Panc1 (cell line): ENCODE results near the gene ARHGAP4. TPM values are rescaled to one million over a fixed set of nuclear protein-coding genes. Genes with fewer than 3 reads are reported as not detected.

Experiments
- ATAC-seq: fragments of 200-7000 bp; cut with Tn5 transposase; 2 replicates; pipeline ENCODE4 v1.9.1; 2020; ENCODE audit warnings: mild to moderate bottlenecking, moderate library complexity
- BruUV-seq: library from RNA; stranded (reverse); fragments of 400-500 nt; replicated peaks from 2 replicates; lab custom pipeline; 2021; lab: Mats Ljungman, UMichigan
- CTCF ChIA-PET: fragments of 300-600 bp; sonication (Branson Sonifier 250); formaldehyde crosslinking; loops from one replicate; lab custom pipeline; 2022; ENCODE audit warnings: antibody characterized with exemption; lab: Charles Lee
- POLR2A ChIA-PET: fragments of 300-600 bp; sonication (Branson Sonifier 250); formaldehyde crosslinking; loops from one replicate; lab custom pipeline; 2022; ENCODE audit warnings: antibody characterized with exemption; lab: Charles Lee
- DNase-seq: peaks from one replicate; pipeline ENCODE4 v3.0.0-alpha.2; 2010; ENCODE audit warnings: low read depth, low spot score
- H3K27ac ChIP-seq: 2 replicates; pipeline ENCODE4 v1.5.1; 2011; ENCODE audit warnings: mild to moderate bottlenecking, low read length, inconsistent platforms
- H3K27me3 ChIP-seq: fragments of 200-500 bp; sonication (Bioruptor generic); 2 replicates; pipeline ENCODE4 v1.6.0; 2014; ENCODE audit warnings: low read length, inconsistent platforms; ENCODE audit not compliant: control insufficient read depth, insufficient read depth
- H3K36me3 ChIP-seq: fragments of 200-500 bp; sonication (Bioruptor generic); 2 replicates; pipeline ENCODE4 v1.5.1; 2014; ENCODE audit warnings: inconsistent platforms, mild to moderate bottlenecking, low read length, moderate library complexity; ENCODE audit not compliant: control insufficient read depth, insufficient read depth
- H3K4me1 ChIP-seq: 2 replicates; pipeline ENCODE4 v1.5.1; 2011; ENCODE audit warnings: inconsistent platforms, mild to moderate bottlenecking, low read length, moderate library complexity; ENCODE audit not compliant: control insufficient read depth, insufficient read depth
- H3K4me3 ChIP-seq, 2 experiments: 2 replicates each; pipeline ENCODE4 v1.5.1; 2011 to 2012; ENCODE audit warnings: low read depth in 2 of 2, low read length in 2 of 2, mild to moderate bottlenecking in 2 of 2, inconsistent platforms in 1 of 2, moderate library complexity in 1 of 2
- H3K9me3 ChIP-seq: fragments of 200-500 bp; sonication (Bioruptor generic); 2 replicates; pipeline ENCODE4 v1.5.1; 2014; ENCODE audit warnings: low read depth, mild to moderate bottlenecking, inconsistent platforms, low read length, moderate library complexity; ENCODE audit not compliant: control insufficient read depth, insufficient read depth
- POLR2AphosphoS5 ChIP-seq: IDR thresholded peaks from 2 replicates; pipeline ENCODE4 v1.6.1; 2012; ENCODE audit warnings: mild to moderate bottlenecking, low read depth, low read length, moderate library complexity
- SIN3A ChIP-seq: IDR thresholded peaks from 2 replicates; pipeline ENCODE4 v1.6.1; 2012; ENCODE audit warnings: low read depth, mild to moderate bottlenecking, low read length, moderate library complexity, borderline replicate concordance; ENCODE audit not compliant: insufficient read depth
- TCF7L2 ChIP-seq: IDR thresholded peaks from 2 replicates; pipeline ENCODE4 v1.6.1; 2011; ENCODE audit warnings: mild to moderate bottlenecking, low read depth, low read length, inconsistent platforms
- in situ Hi-C: cut with HindIII; loops from 2 replicates; pipeline ENCODE4 v1.10.0; 2016; ENCODE audit warnings: low sequenced_read_pairs, low pct_unique_long_range_greater_than_20kb
- intact Hi-C: fragments of 100-400 bp; cut with micrococcal nuclease; formaldehyde crosslinking; loops from one replicate; pipeline ENCODE4 v1.10.0; 2022; ENCODE audit not compliant: unreplicated experiment
- total RNA-seq: library from RNA; stranded (reverse); gene quantifications from one replicate; pipeline ENCODE4 v1.2.1, GENCODE V29; 2021; ENCODE audit not compliant: unreplicated experiment
- TF ChIP-seq, protein P1 (sequence below), 2 experiments: IDR thresholded peaks; 2 replicates each; pipeline ENCODE4 v1.6.1; 2011 to 2012; ENCODE audit warnings: low read depth in 2 of 2, control low read depth in 1 of 2, low read length in 1 of 2, mild to moderate bottlenecking in 1 of 2, moderate library complexity in 1 of 2; ENCODE audit not compliant: insufficient read depth in 1 of 2
- TF ChIP-seq, protein P2 (sequence below): fragments of 450-650 bp; IDR thresholded peaks from 2 replicates; pipeline ENCODE4 v1.5.1; 2017; ENCODE audit warnings: mild to moderate bottlenecking

The ARHGAP4 gene
- total RNA-seq, 1 experiment from 2014 or later: 225 TPM

DNA sequence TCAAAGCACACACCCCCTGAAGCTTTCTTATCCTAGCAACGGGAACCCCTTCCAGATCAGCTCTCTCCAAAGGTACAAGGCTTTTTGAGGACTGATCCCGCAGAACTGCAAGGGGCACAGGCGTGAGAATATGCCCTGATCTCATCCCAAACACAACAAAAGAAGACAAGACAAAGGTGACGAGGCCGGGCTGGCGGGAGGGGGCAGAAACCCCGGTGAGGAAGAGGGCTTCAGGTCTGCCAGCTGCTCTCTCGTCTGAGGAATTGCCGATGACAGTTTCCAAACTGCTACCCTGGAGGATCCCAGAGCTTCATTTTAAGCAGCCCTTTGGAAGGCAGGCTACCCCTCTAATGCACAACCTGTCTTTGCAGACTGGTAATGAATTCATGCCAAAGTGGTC is 42.2 kb upstream of the ARHGAP4 start:
- BruUV-seq: no TSS peak
- intact Hi-C loops (no loop called here), in situ Hi-C loops (no loop called here)
- POLR2A ChIA-PET: no interaction called here
- H3K27ac ChIP-seq: peak overlapping the region; percentile 90
- no peaks in the 10 kb centered on the region; the same call in 1 of the 2 replicates for H3K36me3 ChIP-seq
- H3K9me3 ChIP-seq: no peaks in the 10 kb centered on the region
- CTCF ChIA-PET: no interaction called here
- peak overlapping the region; percentile 95 to 98 for H3K4me3 ChIP-seq
- DNase-seq (no peak), ATAC-seq (no peak)
- H3K27me3 ChIP-seq: no peaks in the 10 kb centered on the region
- peaks cover 27% of the 10 kb centered on the region for H3K4me1 ChIP-seq
- TF ChIP-seq SIN3A: no peak
- no peak for TF ChIP-seq POLR2AphosphoS5
- TF ChIP-seq, protein P1, sequence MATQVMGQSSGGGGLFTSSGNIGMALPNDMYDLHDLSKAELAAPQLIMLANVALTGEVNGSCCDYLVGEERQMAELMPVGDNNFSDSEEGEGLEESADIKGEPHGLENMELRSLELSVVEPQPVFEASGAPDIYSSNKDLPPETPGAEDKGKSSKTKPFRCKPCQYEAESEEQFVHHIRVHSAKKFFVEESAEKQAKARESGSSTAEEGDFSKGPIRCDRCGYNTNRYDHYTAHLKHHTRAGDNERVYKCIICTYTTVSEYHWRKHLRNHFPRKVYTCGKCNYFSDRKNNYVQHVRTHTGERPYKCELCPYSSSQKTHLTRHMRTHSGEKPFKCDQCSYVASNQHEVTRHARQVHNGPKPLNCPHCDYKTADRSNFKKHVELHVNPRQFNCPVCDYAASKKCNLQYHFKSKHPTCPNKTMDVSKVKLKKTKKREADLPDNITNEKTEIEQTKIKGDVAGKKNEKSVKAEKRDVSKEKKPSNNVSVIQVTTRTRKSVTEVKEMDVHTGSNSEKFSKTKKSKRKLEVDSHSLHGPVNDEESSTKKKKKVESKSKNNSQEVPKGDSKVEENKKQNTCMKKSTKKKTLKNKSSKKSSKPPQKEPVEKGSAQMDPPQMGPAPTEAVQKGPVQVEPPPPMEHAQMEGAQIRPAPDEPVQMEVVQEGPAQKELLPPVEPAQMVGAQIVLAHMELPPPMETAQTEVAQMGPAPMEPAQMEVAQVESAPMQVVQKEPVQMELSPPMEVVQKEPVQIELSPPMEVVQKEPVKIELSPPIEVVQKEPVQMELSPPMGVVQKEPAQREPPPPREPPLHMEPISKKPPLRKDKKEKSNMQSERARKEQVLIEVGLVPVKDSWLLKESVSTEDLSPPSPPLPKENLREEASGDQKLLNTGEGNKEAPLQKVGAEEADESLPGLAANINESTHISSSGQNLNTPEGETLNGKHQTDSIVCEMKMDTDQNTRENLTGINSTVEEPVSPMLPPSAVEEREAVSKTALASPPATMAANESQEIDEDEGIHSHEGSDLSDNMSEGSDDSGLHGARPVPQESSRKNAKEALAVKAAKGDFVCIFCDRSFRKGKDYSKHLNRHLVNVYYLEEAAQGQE (IDR thresholded peaks at IDR 0.05; ENCODE audit: insufficient read depth in 1 of 2, low read depth in 2 of 2, low read length in 1 of 2): no peak
- TF ChIP-seq TCF7L2: no peak
- TF ChIP-seq, protein P2, sequence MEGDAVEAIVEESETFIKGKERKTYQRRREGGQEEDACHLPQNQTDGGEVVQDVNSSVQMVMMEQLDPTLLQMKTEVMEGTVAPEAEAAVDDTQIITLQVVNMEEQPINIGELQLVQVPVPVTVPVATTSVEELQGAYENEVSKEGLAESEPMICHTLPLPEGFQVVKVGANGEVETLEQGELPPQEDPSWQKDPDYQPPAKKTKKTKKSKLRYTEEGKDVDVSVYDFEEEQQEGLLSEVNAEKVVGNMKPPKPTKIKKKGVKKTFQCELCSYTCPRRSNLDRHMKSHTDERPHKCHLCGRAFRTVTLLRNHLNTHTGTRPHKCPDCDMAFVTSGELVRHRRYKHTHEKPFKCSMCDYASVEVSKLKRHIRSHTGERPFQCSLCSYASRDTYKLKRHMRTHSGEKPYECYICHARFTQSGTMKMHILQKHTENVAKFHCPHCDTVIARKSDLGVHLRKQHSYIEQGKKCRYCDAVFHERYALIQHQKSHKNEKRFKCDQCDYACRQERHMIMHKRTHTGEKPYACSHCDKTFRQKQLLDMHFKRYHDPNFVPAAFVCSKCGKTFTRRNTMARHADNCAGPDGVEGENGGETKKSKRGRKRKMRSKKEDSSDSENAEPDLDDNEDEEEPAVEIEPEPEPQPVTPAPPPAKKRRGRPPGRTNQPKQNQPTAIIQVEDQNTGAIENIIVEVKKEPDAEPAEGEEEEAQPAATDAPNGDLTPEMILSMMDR: no peak

DNA sequence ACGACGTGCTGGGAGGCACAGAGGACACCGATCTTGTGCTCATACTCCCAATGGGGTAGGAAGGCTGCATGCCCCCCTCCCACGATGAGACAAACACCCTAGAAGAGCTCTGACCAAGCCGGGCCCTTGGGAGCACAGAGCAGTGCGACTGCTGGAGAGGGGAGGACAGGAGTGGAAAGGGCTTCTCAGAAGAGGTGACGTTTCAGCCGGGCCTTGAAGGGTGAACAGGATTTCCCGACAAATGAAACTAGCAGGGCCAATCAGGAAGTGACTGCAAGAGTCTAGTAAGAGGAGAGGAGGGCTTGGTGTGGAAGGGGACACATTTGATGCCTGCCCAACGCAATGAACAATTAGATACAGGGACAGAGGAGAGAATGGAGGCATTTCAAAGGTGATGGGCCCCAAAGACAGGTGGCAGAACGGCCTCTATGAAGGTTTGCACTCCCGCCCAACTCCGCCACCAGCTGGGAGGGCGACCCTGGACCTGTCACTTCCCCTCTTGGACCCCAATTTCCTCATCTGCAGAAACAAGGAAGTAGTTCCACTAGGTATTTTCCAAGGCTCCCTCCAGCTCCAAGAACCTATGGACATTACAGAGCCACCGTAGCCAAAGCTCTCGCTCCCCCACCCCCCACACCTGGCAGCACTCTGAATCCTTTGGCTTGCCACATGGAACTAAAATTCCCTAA is 41.6 kb upstream of the ARHGAP4 start:
- Histone ChIP-seq H3K27ac (peak overlapping the region; percentile 90), H3K27me3 (no peaks in the 10 kb centered on the region), H3K4me3 (peak overlapping the region in 1 of 2 experiments; percentile 95; a peak in 1 of 4 replicates), H3K4me1 (peaks cover 27% of the 10 kb centered on the region), H3K9me3 (no peaks in the 10 kb centered on the region), H3K36me3 (no peaks in the 10 kb centered on the region; the same call in 1 of the 2 replicates)
- intact Hi-C loops (no loop called here), in situ Hi-C loops (no loop called here)
- TSS peak; percentile 37 for BruUV-seq
- no peak for ATAC-seq
- DNase-seq: no peak
- ChIA-PET POLR2A (no interaction called here), CTCF (no interaction called here)
- TF ChIP-seq SIN3A (no peak), POLR2AphosphoS5 (no peak), TCF7L2 (no peak)
- TF ChIP-seq, protein P2: no peak
- TF ChIP-seq, protein P1 (IDR thresholded peaks at IDR 0.05; ENCODE audit: insufficient read depth in 1 of 2, low read depth in 2 of 2, low read length in 1 of 2): no peak
